Measurements from ENCODE around the gene ATP10D.

ATP10D gene

GRCh38 chr4:47577779-47578553 lies 92.9 kb downstream of the ATP10D start:
- Histone ChIP-seq H3K27me3 (ENCODE audit: control insufficient read depth, insufficient read depth, low read length) (no peaks in the 10 kb centered on the region), H3K4me1 (ENCODE audit: control insufficient read depth, insufficient read depth, low read length) (no peaks in the 10 kb centered on the region), H3K4me3 (ENCODE audit: low read length) (no peak overlapping the region), H3K9me3 (ENCODE audit: control insufficient read depth, insufficient read depth, low read length) (no peaks in the 10 kb centered on the region), H3K36me3 (ENCODE audit: control insufficient read depth, insufficient read depth, low read length) (no peaks in the 10 kb centered on the region), H3K27ac (ENCODE audit: low read length) (no peak overlapping the region)
- DNase-seq (ENCODE audit: low read depth, low spot score): no peak
- no CpG with 5 or more reads among the region's 7 CpGs for WGBS (ENCODE audit: insufficient coverage, insufficient read length)

GRCh38 chr4:47579235-47579634 lies 94.2 kb downstream of the ATP10D start:
- Histone ChIP-seq H3K27me3 (ENCODE audit: control insufficient read depth, insufficient read depth, low read length) (no peaks in the 10 kb centered on the region), H3K4me1 (ENCODE audit: control insufficient read depth, insufficient read depth, low read length) (no peaks in the 10 kb centered on the region), H3K36me3 (ENCODE audit: control insufficient read depth, insufficient read depth, low read length) (no peaks in the 10 kb centered on the region), H3K27ac (ENCODE audit: low read length) (no peak overlapping the region), H3K4me3 (ENCODE audit: low read length) (no peak overlapping the region), H3K9me3 (ENCODE audit: control insufficient read depth, insufficient read depth, low read length) (no peaks in the 10 kb centered on the region)
- DNase-seq (ENCODE audit: low read depth, low spot score): no peak
- WGBS (ENCODE audit: insufficient coverage, insufficient read length): no CpG with 5 or more reads among the region's 3 CpGs

- no peaks in the 10 kb centered on the region; the same call in 1 of the 2 replicates for H3K9me3 ChIP-seq (ENCODE audit: control insufficient read depth, insufficient read depth, low read length)
- no peaks in the 10 kb centered on the region for H3K36me3 ChIP-seq (ENCODE audit: control insufficient read depth, insufficient read depth, low read length)
- DNase-seq (ENCODE audit: low read depth, low spot score): no peak
- no CpG with 5 or more reads among the region's 1 CpG for WGBS (ENCODE audit: insufficient coverage, insufficient read length)
- no peaks in the 10 kb centered on the region for H3K27me3 ChIP-seq (ENCODE audit: control insufficient read depth, insufficient read depth, low read length)
- no peak overlapping the region for H3K4me3 ChIP-seq (ENCODE audit: low read length)
- no peak overlapping the region for H3K27ac ChIP-seq (ENCODE audit: low read length)
- H3K4me1 ChIP-seq (ENCODE audit: control insufficient read depth, insufficient read depth, low read length): no peaks in the 10 kb centered on the region
These were observed 105.2 kb downstream of the ATP10D start for GRCh38 chr4:47590325-47590724.

- H3K27ac ChIP-seq (ENCODE audit: low read length): no peak overlapping the region
- no peaks in the 10 kb centered on the region for H3K4me1 ChIP-seq (ENCODE audit: control insufficient read depth, insufficient read depth, low read length)
- no peaks in the 10 kb centered on the region; the same call in 1 of the 2 replicates for H3K9me3 ChIP-seq (ENCODE audit: control insufficient read depth, insufficient read depth, low read length)
- WGBS (ENCODE audit: insufficient coverage, insufficient read length): no CpG with 5 or more reads among the region's 1 CpG
- no peak for DNase-seq (ENCODE audit: low read depth, low spot score)
- H3K36me3 ChIP-seq (ENCODE audit: control insufficient read depth, insufficient read depth, low read length): no peaks in the 10 kb centered on the region
- no peak overlapping the region for H3K4me3 ChIP-seq (ENCODE audit: low read length)
- no peaks in the 10 kb centered on the region for H3K27me3 ChIP-seq (ENCODE audit: control insufficient read depth, insufficient read depth, low read length)
These were observed 112.6 kb downstream of the ATP10D start for GRCh38 chr4:47597696-47598095.

GRCh38 chr4:47598320-47598719 lies 113.2 kb downstream of the ATP10D start:
- Histone ChIP-seq H3K27me3 (ENCODE audit: control insufficient read depth, insufficient read depth, low read length) (no peaks in the 10 kb centered on the region), H3K4me1 (ENCODE audit: control insufficient read depth, insufficient read depth, low read length) (no peaks in the 10 kb centered on the region), H3K4me3 (ENCODE audit: low read length) (no peak overlapping the region), H3K9me3 (ENCODE audit: control insufficient read depth, insufficient read depth, low read length) (no peaks in the 10 kb centered on the region; the same call in 1 of the 2 replicates), H3K27ac (ENCODE audit: low read length) (no peak overlapping the region), H3K36me3 (ENCODE audit: control insufficient read depth, insufficient read depth, low read length) (no peaks in the 10 kb centered on the region)
- WGBS (ENCODE audit: insufficient coverage, insufficient read length): no CpG with 5 or more reads among the region's 1 CpG
- no peak for DNase-seq (ENCODE audit: low read depth, low spot score)

GRCh38 chr4:47598896-47599295 lies 113.8 kb downstream of the ATP10D start:
- no peak overlapping the region for H3K4me3 ChIP-seq (ENCODE audit: low read length)
- H3K4me1 ChIP-seq (ENCODE audit: control insufficient read depth, insufficient read depth, low read length): no peaks in the 10 kb centered on the region
- H3K27me3 ChIP-seq (ENCODE audit: control insufficient read depth, insufficient read depth, low read length): no peaks in the 10 kb centered on the region
- no peaks in the 10 kb centered on the region for H3K36me3 ChIP-seq (ENCODE audit: control insufficient read depth, insufficient read depth, low read length)
- H3K9me3 ChIP-seq (ENCODE audit: control insufficient read depth, insufficient read depth, low read length): no peaks in the 10 kb centered on the region; the same call in 1 of the 2 replicates
- DNase-seq (ENCODE audit: low read depth, low spot score): no peak
- H3K27ac ChIP-seq (ENCODE audit: low read length): no peak overlapping the region
- no CpG with 5 or more reads among the region's 3 CpGs for whole genome bisulfite sequencing (ENCODE audit: insufficient coverage, insufficient read length)

GRCh38 chr4:47606482-47606881 lies 121.4 kb downstream of the ATP10D start:
- Histone ChIP-seq H3K9me3 (ENCODE audit: control insufficient read depth, insufficient read depth, low read length) (no peaks in the 10 kb centered on the region; the same call in 1 of the 2 replicates), H3K27me3 (ENCODE audit: control insufficient read depth, insufficient read depth, low read length) (no peaks in the 10 kb centered on the region), H3K4me1 (ENCODE audit: control insufficient read depth, insufficient read depth, low read length) (no peaks in the 10 kb centered on the region), H3K36me3 (ENCODE audit: control insufficient read depth, insufficient read depth, low read length) (no peaks in the 10 kb centered on the region), H3K27ac (ENCODE audit: low read length) (no peak overlapping the region), H3K4me3 (ENCODE audit: low read length) (no peak overlapping the region)
- no peak for DNase-seq (ENCODE audit: low read depth, low spot score)
- WGBS (ENCODE audit: insufficient coverage, insufficient read length): 100% methylated on average over 1 of the region's 3 CpGs

GRCh38 chr4:47612116-47613023 lies 127.3 kb downstream of the ATP10D start:
- no peaks in the 10 kb centered on the region for H3K27me3 ChIP-seq (ENCODE audit: control insufficient read depth, insufficient read depth, low read length)
- no peaks in the 10 kb centered on the region for H3K4me1 ChIP-seq (ENCODE audit: control insufficient read depth, insufficient read depth, low read length)
- no peak for DNase-seq (ENCODE audit: low read depth, low spot score)
- H3K27ac ChIP-seq (ENCODE audit: low read length): no peak overlapping the region
- H3K9me3 ChIP-seq (ENCODE audit: control insufficient read depth, insufficient read depth, low read length): no peaks in the 10 kb centered on the region
- WGBS (ENCODE audit: insufficient coverage, insufficient read length): no CpG with 5 or more reads among the region's 4 CpGs
- no peaks in the 10 kb centered on the region for H3K36me3 ChIP-seq (ENCODE audit: control insufficient read depth, insufficient read depth, low read length)
- H3K4me3 ChIP-seq (ENCODE audit: low read length): no peak overlapping the region

- Histone ChIP-seq H3K27ac (ENCODE audit: low read length) (no peak overlapping the region), H3K27me3 (ENCODE audit: control insufficient read depth, insufficient read depth, low read length) (no peaks in the 10 kb centered on the region), H3K9me3 (ENCODE audit: control insufficient read depth, insufficient read depth, low read length) (no peaks in the 10 kb centered on the region), H3K36me3 (ENCODE audit: control insufficient read depth, insufficient read depth, low read length) (no peaks in the 10 kb centered on the region), H3K4me1 (ENCODE audit: control insufficient read depth, insufficient read depth, low read length) (no peaks in the 10 kb centered on the region), H3K4me3 (ENCODE audit: low read length) (no peak overlapping the region)
- no peak for DNase-seq (ENCODE audit: low read depth, low spot score)
- no CpG with 5 or more reads among the region's 4 CpGs for WGBS (ENCODE audit: insufficient coverage, insufficient read length)
These were observed 130.3 kb downstream of the ATP10D start for GRCh38 chr4:47615385-47615784.

- Histone ChIP-seq H3K4me3 (ENCODE audit: low read length) (no peak overlapping the region), H3K9me3 (ENCODE audit: control insufficient read depth, insufficient read depth, low read length) (no peaks in the 10 kb centered on the region), H3K27me3 (ENCODE audit: control insufficient read depth, insufficient read depth, low read length) (no peaks in the 10 kb centered on the region), H3K36me3 (ENCODE audit: control insufficient read depth, insufficient read depth, low read length) (no peaks in the 10 kb centered on the region), H3K4me1 (ENCODE audit: control insufficient read depth, insufficient read depth, low read length) (no peaks in the 10 kb centered on the region), H3K27ac (ENCODE audit: low read length) (no peak overlapping the region)
- DNase-seq (ENCODE audit: low read depth, low spot score): no peak
These were observed 132.5 kb downstream of the ATP10D start for GRCh38 chr4:47617607-47618006.

All from iPS DF 6.9 (cell line).